Thyroid gland (tissue), 4 donors: ENCODE measurements around the gene CALCB.

Experiments used
- CTCF ChIP-seq, 6 experiments: fragments of 200-600 bp in 3 of 6; fragments of 450-650 bp in 3 of 6; sonication (generic) in 3 of 6; IDR thresholded peaks; one replicate each; pipeline ENCODE4 v1.5.1; 2016 to 2019; ENCODE audit warnings: antibody characterized with exemption in 6 of 6, mild to moderate bottlenecking in 2 of 6, inconsistent platforms in 1 of 6, moderate library complexity in 1 of 6
- POLR2A ChIP-seq, 2 donors: fragments of 450-650 bp; IDR thresholded peaks; one replicate each; pipeline ENCODE4 v1.6.1; 2017; ENCODE audit warnings: antibody characterized with exemption in 2 of 2, mild to moderate bottlenecking in 2 of 2, moderate library complexity in 1 of 2

- TF ChIP-seq POLR2A (IDR thresholded peaks at IDR 0.05) (no peak), CTCF (IDR thresholded peaks at IDR 0.05) (no peak)
Observed at GRCh38 chr11:15091625-15092024, 18.2 kb downstream of the CALCB start.
